Measurements from ENCODE around the gene CTCF.
"Not testable (repeated sequence)": the region's sequence is repeated elsewhere in the genome, so short reads cannot be mapped to it uniquely, and the experiment has no call there.

The CTCF gene, protein sequence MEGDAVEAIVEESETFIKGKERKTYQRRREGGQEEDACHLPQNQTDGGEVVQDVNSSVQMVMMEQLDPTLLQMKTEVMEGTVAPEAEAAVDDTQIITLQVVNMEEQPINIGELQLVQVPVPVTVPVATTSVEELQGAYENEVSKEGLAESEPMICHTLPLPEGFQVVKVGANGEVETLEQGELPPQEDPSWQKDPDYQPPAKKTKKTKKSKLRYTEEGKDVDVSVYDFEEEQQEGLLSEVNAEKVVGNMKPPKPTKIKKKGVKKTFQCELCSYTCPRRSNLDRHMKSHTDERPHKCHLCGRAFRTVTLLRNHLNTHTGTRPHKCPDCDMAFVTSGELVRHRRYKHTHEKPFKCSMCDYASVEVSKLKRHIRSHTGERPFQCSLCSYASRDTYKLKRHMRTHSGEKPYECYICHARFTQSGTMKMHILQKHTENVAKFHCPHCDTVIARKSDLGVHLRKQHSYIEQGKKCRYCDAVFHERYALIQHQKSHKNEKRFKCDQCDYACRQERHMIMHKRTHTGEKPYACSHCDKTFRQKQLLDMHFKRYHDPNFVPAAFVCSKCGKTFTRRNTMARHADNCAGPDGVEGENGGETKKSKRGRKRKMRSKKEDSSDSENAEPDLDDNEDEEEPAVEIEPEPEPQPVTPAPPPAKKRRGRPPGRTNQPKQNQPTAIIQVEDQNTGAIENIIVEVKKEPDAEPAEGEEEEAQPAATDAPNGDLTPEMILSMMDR
- total RNA-seq: 108 to 140 reads per million in 2 donors

DNA sequence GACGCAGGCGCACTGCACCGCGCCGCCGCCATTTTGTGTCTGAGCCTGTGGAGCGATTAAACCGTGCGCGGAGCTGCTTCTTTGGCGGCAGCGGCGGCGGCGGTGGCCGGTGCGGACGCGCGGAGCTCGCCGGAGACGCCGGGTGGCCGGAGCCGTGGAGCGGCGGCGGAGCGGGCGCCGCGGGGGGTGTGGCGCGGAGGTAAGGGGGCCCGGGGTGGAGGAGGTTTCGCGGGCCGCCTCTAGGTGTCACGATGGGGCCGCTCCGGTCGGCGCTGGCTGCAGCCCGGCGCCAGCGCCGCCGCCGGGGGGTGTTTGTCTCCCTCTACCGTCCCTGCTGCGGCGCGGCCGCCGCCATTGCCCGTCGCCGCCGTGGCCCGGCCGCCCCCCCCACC lies at the start of gene CTCF:
TSS of gene CTCF (plus strand) at position 1 of the 392 bp plus-strand sequence. CDS start 48,307 bp downstream, outside the sequence.
- peak; percentile 76 for DNase-seq

DNA sequence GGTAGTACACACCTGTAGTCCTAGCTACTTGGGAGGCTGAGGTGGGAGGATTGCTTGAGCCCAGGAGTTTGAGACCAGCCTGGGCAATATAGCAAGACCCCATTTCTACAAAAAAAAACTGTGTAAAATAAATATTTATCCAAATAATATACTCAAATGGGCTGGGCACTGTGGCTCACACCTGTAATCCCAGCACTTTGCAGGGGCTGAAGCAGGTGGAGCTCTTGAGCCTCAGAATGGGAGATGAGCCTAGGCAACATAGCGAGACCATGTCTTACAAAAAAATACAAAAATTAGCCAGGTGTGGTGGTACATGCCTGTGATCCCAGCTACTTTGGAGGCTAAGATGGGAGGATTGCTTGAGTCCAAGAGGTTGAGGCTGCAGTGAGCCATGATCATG lies 48.4 kb upstream of the CTCF start:
- DNase-seq: not testable (repeated sequence)

DNA sequence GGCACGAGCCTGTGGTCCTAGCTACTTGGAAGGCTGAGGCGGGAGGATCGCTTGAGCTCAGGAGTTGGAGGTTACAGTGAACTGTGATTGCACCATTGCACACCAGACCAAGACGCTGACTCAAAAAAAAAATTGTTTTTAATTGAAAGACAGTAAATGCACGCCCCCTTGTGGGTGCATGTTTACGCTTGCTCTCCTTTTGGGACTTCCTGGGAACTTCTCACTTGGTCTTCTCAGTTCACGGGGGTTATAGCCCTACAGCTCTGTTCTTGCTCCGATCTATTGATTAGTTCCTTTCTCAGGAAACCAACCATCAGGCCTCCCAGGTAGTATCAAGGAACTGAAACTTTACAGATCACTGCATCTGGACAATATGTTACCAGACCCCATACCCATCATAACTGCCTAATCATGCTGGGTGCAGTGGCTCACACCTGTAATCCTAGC lies 47.9 kb upstream of the CTCF start:
- peak; percentile 76 for DNase-seq

DNA sequence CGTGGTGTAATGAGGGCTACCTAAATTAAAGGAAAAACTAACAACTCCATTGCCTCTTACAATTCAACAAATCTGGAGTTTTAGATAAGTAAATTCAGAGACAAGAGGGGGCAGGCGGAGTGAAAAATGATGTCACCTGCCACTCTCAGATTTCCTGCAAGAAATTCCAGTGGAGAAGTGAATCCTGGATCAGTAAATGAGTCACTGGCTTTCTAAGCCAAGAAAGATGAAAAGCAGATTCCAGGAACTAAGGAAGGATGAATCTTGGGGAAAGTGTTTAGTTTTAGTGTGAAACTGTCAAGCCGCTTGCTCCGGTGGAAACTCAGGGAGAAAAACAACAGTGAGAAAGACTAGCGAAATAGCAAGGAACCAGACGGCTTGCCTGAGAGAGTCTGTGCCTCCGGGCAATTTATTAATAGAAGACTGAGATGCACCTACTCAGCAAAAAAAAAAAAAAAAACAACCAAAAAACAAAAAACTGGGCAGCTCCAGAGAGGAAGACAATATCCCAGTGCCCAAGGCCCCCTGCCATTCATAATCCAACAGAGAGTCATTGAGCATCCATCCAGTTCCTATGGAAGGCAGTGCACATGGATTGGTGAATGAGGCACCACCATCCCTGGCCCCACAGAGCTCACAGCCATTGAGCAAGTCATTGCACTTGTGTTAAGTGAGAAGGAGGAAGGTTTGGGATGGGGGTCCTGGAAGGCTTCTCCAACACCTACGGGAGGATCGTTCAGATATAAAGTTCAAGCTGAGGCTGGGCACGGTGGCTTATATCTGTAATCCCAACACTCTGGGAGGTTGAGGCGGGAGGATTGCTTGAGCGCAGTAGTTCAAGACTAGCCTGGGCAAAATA lies 45.8 kb upstream of the CTCF start:
- no peak for DNase-seq

DNA sequence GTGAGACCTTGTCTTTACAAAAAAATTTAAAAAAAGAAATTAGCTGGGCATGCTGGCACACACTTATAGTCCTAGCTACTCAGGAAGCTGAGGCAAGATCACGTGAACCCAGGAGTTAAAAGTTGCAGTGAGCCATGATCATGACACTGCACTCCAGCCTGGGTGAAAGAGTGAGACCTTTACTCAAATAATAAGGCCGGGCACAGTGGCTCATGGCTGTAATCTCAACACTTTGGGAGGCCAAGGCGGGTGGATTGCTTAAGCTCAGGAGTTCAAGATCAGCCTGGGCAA lies 45.2 kb upstream of the CTCF start:
- DNase-seq: no peak

DNA sequence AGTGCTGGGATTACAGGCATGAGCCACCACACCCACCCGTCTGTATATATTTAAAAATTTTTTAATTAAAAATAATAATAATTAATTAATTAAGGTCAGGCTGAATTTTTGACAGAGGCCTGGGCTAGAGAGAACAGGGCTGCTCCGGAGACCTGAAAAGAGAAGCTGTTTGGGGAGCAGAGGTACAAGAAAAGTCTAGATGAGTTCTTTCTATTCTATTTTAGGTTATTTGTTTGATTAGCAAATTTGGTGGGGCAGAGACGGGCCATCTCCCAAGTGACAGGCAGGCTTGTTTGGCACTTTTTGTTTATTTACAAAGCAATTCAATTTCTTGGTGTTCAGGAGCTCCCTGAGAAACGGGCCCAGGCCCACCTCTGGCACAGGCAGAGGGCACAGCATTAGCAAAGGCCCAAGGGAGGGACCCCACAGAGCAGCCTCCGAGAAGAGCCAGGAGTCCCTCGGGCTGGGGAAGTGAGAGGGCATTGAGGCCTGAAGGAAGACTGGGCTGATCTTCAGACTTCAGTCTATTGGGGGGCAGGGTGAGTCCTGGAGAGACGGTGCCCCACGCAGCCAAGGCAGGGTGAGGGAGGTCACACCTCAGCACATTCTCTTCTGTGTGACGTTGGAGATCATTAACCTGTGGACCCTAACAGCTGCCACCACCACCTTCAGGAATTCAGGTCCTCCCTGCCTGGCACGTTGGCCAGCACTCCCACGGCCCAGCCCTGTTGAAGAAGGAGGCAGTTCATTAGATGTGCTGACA lies 44.5 kb upstream of the CTCF start:
- no peak for DNase-seq

DNA sequence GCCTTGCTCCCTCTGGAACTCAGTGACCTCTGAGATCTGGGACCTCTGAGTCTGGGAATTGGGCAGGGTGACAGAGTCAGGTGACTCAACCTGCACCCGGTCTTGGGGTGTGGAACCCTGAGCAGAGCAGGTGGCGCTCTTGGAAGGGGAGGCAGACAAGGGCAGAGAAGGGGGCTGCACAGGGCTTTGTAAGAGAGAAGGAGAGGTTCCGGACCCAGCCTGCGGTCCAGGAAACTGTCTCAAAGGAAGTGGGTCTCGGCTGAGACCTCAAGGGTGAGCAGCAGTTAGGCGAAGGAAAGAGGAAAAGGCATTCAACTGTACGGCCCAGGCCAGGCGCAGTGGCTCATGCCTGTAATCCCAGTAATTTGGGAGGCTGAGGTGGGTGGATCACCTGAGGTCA lies 43.6 kb upstream of the CTCF start:
- no peak for DNase-seq

DNA sequence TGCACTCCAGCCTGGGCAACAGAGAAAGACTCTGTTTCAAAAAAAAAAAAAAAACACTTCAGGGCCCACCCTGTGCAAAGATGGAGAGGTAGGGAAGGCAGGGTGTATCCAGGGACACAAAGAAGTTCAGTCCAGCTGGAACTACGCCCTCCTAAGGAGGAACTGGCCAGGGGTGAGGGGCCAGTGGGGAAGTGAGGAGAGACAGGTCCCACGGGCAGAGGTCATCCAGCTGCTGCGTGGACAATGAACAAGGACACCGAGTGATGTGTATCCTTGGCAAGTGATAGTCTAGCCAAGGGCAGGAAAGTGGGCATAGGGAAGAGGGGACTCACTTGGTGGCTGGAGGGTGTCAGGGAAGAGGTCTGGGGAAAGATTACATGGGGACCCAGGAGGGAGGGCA lies 43.1 kb upstream of the CTCF start:
- no peak for DNase-seq

DNA sequence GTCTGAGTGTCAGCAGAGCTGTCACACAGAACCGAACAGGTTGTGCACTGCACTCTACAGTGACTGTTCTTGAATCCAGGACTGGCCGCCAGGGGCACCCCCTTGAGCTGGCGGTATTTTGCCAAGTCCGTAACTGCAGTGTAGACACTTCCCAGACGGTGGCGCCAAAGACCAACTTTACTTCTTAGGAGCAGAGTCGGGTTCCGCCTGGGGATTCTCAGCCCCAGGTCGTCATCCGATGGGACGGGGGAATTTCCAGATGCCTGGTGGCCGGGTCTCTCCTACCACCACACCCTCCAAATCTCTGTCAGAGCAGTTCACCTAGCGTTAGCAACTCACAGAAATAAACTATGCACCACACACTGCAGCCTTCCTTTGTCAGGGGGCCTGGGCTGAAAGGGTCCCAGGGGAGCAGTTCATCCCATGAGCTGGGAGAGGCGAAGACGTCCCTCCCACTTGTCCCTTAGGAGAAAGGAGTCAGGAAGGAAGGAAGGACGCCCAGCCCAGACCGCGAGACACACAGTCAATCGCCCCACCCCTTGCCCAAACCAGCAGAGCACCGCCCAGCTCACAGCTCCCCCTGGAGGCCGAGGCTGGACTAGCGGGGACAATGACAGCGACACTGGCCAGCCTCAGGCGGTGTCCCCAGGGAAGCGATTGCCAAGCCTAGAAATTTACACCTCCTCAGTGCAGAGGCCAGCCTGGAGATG lies 41.1 kb upstream of the CTCF start:
- DNase-seq: peak; percentile 99

DNA sequence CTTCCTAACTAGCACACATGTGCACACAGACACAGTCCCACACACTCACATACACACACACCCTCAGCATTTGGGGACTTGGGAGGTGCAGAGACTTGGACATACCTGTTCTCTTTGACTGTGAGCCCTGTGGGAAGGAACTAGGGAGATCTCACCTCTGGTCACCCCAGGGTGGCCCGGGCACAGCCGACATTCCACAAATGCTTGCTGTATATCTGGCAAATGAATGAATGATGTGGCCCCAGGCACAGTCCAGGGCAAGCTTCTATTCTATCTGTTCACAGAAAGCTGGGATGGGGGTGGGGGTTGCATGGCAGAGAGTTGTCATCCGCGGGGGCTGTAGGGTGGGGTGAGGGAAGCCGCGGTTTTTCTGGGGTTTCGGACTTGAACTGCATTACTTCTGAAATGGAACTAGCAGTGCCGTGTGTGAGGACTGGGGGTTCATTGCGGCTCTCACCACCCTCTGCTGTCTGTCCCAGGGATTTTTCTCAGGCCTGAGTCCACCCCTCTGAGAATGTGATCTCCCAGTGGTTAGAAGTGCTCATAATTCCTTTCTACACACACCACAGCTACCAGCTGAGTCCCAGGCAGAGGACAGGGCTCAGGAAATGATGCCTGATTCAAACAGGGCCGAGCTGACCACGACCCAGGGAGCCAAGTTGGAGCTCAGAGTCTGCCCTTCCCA lies 37.0 kb upstream of the CTCF start:
- DNase-seq: no peak

DNA sequence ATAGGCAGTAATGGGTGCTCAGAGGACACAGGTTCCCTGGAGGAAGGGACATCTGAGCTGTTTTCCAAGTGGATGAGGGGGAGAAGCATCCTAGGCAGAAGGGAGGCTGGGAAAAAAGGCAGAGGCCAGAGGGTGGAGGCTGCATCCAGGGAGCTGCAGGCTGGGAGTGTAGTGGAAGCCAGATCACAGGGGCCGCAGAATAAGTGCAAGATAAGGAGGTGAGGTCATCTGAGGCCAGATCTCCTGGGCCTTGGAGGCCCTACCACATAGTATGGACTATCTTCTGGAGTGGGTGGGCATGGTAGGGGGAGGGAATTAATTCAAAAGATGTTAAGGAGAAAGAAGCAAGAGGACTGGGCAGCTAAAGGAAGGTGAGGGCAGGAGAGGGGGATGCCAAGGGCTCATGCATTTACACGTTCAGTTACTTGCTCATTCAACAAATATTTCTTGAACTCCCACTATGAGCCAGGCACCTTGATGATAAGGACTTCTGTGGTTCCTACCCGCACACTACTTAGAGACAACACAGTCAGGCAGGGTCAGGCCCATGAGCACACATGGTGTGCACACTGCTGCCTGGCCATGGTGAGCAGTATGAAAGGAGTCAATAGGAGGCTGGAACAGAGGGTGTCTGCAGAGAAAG lies 36.1 kb upstream of the CTCF start:
- DNase-seq: no peak

DNA sequence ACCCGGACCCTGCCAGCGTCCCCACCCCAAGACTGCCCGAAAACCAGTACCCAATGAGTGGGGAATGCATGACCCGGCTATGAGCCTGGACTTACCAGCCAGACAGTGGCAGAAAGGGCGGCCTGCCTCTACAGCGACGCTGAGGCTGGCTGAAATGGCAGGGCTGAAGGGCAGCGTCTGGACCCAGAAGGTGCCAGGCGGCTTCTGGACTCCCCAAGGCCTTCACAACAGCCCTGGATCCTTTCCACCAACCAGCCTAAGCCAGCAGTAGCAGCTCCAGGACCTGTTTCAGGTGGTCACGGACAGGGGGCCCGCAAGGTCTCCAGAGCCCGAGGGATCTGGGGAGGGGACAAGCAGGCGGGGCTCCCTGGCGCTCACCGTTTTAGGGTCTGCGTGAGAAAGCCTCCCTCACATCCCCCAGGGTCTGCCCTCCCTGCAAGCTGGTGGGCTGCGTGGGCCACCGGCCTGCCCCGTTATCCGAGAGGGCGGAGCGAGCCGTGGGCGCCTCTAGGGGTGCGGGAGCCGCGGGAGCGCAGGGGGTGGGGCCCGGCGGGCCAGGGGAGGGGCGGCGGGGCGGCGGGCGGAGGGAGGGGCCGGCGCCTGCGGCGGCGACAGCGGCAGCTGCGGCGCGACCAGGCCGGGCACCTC lies 34.0 kb upstream of the CTCF start, which contains the start of gene RIPOR1:
TSS of gene RIPOR1 (plus strand) at position 608 of the 648 bp plus-strand sequence. CDS start 9,618 bp downstream, outside the sequence.
- DNase-seq: peak; percentile 50

DNA sequence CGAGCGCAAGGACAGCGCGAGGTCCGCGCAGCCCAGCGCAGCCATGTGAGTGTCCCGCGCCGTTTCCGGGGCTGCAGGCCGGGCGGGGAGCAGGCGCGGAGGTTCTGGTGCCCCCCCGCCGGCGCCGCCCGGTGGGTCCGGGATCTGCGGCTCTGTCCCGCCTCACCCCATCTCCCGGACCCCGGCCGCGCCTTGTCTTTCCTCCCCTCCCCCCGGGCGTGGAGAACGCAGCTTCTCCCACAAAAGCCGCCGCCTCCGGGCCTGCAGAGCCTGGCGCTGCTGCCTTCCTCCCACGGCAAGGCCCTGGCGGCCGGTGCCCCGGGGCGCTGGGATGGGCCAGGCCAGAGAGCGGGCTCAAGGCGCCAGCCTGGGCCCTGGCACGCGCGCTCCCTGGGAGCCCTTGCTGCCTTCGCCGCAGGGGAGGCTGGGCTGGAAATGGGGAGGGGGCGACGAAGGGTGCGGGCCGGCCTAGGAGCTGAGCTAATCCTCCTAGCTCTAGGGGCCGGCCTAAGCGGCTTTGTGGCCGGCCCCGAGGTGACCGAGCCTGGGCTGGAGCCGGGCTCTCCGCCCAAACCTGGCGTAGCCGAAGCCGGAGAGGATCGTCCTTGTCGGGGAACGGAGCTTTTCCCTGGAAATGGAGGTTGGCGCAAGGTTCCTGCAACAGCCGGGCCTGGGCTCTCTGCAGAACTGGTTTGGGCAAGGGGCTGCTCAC lies 33.3 kb upstream of the CTCF start:
- no peak for DNase-seq

DNA sequence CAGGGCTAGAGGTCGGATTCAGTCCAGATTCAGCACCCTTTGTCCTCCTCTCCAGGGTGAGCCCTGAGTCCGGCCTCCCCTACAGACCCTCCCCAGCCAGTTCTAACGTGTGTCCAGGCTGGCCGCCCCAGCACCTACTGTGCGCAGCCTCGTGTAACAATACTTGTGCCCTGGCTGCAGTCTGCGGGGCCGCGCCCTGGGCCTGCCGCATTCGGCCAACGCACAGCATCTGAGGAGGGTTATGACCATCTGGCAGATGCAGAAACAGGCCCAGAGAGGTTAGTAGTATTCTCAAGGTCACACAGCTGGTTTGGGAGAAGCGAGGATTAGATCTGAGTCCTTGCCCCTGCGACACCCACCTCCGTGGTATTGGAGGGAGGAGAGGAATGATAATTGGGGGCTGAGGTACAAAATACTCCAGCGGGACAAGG lies 32.7 kb upstream of the CTCF start:
- DNase-seq: no peak

DNA sequence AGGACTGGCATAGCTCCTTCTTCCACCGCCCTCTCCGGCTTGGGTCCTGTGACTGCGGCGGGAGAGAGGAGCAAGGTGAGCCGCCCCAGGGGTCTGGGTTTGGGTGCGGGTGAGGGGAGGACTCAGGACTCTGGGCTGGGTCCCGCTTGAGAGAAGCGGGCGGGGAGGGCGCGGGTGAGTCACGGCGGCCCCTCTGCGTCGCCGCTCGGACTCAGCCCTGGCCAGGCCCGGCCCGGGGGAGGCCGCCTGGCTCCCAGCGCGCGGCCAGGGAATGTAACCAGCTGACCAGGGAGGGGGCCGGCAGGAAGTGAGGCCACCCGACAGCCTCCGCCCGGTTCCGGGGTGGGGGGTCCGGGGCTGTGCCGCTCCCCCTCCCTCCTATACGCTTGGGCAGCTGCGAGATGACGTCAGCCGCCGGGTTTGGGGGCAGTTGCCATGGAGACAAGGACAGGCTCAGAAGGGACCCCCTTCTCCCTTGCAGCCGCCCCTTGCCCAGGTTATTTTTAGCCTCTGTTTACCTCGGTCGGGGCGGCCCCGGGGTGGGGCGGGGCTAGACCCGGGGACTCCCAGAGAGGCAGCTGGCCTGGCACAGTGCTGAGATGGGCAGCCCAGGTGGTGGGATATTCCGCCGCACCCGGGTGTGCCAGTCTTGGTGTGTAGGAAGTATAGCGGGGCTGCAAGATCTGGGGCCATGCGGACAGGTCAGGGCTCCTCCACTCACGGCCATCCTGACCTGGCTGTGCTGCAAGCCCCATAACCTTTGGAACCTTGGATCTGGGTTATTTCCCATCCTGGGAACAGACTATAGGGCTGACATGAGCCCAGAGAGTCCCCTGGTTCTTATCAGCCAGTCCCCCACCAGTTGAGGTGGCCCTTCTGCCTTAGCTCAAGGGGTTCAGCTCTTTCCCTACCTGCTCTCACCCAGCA lies 32.0 kb upstream of the CTCF start:
- DNase-seq: no peak

DNA sequence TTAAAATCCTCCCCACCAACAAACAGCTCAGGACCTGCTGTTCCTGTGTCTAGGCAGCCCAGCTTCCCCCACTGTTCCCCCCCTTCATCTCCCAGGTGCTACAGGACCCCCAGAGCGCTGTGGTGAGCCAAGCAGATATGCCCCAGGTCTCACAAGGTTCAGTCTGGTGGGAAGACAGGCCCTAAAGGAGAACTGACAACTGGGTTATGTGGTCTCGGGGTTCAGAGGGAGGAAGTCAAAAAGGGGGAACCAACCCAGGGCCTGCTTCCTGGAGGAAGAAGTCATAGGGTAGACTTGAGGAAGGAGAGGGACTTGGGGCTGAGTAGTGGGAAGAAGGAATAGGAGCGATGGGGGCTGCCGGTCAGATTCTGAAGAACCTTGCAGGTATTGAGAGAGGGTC lies 31.1 kb upstream of the CTCF start:
- no peak for DNase-seq

DNA sequence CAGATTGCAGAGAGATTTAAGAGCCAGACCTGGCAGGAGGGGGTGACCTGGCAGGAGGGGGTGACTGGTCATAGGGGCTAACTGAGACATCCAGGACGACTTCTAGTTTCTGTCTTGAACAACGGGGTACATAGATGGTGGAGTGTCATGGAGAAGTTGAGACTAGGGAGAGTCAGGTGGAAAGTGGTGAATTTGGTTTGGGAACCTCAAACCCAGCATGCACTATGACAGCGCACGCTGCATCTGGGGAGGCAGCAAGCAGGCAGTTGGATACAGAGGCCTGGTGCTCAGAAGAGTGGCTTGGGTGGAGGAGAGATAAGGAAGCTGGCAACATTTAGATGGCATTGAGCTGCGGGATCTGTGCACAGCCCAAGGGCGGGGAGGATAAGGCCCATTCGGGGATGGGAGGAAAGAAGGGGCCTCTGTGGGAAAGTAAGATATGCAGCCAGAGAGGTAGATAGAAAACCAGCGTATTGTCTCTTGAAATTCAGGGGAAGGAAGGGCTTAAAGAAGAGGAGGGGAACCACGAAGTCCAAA lies 29.2 kb upstream of the CTCF start:
- no peak for DNase-seq

DNA sequence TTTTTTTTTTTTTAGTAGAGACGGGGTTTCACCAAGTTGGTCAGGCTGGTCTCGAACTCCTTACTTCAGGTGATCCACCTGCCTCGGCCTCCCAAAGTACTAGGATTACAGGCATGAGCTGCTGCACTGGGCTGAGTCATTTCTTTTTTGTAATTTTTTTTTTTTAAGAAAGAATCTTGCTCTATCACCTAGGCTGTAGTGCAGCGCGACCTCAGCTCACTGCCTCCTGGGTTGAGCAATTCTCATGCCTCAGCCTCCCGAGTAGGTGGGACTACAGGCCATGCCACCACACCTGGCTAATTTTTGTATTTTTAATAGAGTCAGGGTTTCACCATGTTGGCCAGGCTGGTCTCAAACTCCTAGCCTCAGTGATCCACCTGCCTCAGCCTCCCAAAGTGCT lies 28.3 kb upstream of the CTCF start:
- DNase-seq: not testable (repeated sequence)

Data from T-helper 9 cell (primary cell).